Superior temporal gyrus (tissue), 1 donor: ENCODE measurements around the gene PKM.

ENCODE experiments used
- DNase-seq: peaks from one replicate; pipeline ENCODE4 v3.0.0-alpha.2; 2016; ENCODE audit errors: extremely low spot score

Gene PKM

DNA sequence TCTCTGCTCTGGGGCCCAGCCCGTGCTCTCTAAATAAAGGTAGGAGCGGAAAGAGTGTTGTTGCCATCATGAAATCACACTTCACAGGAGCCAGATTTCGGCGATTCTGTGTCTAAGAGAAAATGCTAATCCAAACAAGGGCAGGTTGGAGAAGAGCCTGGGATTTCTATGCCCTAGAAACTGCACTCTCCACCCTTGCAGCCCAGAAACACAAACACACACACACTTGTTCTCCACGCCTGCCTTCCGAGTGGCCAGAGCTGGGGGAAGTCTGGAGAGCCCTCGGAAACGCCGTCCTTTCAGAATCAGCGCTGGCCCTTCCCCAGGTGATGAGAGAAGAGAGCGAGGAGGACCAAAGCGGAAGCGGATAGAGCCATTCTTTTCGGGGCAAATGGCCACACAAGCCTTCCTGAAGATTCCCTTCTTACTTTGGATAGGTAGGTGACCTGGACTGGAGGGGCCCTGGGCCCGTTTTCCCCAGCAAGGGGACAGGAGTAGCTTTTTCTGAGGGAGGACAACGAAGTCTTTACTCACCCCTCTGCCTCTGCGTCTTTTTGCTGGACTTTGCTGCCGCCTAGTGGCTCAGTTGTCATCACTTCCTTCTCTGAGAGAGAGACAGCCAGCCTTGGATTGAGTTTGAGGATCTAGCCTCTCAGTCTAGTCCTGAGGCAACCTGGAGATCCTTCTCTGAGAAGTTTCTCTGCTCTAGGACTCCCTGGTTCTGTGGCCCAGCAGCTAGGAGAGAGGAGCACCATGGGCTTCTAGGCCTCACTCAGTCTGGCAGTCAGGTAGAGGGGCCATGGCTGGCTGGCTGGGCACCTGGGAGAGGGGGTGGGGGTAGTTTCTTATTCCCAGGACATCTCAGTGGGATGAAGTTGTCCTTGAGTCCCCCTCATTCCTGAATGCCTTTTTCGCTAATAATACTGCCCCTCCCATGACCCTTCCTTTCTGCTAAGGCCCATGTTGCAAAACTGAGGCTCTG, 75.1 kb downstream of the PKM start:
- peak; percentile 96 for DNase-seq

DNA sequence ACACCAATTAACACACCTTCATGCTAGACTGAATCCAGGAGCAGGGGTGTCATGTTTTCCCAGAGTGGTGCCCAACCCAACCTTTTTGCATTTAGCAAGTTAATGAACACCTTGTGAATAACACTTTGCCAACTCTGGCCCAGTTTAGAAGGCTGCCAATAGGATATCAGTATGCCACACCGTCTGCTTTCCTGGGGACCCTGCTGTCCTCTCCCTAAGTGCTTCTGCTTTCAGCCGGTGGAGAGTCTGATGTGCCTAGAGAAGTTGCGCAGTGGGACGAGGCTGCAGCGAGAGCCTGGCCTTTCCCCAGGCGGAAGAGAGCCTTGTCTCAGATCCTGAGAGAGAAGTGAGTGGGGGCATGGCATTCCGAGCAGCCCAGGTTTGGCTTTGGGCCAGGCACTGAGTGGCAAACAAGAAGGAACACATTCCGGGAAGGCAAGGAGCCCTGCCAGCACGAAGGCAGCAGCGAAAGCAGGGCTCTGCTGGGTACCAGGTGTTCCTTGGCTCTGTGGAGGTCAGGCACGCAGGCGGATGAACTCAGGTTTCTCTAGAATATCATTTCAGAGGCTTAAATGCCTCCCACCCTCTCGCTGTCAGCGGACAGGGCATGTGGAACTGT, 75.9 kb downstream of the PKM start:
- DNase-seq, result peak; percentile 62

DNA sequence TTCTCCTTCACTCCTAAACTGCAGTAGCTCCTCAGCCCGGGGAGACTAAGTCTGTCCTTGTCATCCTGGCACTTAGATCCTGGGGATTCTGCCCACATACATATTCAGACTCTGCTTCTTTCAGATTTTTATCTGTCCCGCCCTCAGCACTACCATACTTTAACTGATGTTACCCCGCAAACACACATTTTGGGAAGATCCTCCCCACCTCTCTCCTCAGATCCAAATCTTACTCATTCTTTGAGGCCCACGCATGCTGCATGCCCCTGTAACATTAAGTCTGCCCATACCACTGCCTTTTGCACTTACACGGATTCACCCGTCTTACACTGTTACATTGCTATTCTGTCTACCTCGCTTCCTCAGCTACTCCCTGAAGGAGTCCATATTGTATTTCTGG, 76.7 kb downstream of the PKM start:
- peak; percentile 12 for DNase-seq

DNA sequence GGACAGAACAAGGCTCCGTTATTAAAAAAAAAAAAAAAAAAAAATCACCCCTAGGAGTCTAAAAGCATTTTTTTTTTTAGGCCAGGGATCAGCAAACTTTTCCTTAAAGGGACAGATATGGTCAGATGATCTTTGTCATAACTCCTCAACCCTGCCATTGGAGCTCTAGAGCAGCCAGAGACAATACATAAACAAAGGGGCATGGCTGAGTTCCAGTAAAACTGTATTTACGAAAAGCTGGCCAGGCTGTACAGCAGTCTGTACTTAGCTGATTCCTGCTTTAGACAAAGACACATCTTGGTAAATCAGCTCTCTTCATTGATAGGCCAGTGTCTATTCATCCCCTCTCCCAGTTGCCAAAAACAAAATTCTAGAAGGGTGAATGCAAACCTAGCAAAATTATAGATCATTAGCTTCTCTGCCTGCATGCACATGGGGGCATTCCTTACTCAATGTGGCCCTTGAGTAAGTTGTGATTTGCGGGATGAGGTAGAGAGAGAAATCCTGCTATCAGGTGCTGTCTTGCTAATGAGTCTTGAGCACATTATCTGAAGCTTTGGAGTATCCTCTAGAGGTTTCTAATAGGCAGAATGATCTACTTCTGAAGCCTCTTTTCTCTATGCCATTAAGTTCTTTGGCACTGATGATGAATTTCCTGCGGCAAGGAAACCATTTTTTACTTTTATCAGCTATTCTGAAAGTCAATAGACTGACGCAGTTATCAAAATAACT, 77.6 kb downstream of the PKM start:
- peak; percentile 6 for DNase-seq
